Measurements from ENCODE around the gene FNDC3B. TPM values are rescaled to one million over a fixed set of nuclear protein-coding genes. Genes with fewer than 3 reads are reported as not detected.

The FNDC3B gene
- total and polyA plus RNA-seq, 9 of the 15 experiments (the other 6 are each of a cell fraction or from before 2014, with no cell fraction given) = 7.0 to 35.8 (median 16.2) TPM

DNA sequence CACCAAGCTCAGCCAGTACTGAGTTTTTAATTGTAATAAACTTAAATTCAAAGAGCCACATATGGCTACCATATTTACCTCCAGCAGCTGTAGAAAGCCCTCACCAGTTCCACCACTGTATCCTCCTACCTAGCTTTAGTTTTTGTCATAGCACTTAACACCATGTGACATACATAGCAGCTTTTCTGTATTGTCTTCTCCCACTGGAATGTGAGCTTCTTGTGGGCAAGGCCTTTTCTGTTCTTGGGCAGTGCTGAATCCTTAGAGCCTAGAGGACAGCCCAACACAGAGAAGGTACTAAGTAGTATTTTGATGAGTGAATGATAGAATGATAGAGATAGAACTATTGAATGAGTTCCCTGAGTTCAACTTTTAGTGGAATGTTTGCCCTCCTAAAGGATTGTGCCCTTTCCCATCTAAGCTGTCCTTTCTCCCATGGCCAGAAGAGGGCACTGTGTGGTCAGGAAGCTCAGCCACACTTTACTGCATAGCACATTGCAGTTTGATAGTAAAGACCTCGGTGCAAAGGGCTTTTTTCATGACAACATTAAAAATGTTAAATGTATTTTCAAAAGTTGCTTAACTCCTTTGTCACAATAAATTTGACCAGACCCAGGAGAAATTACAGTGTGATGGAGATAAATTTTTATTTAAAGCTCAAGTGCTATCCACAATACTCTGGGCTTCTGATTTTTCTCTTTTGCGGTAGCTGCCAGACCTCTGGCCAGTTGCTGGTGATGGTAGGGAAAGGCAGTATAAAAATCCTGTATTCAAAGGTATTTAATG lies 293.1 kb downstream of the FNDC3B start (continued):
- TF ChIP-seq CAMTA2 (CRISPR knock-in tag; conservative IDR thresholded peaks at IDR 0.05) (no peak), ADNP (tag; IDR thresholded peaks at IDR 0.05) (no peak), CHCHD3 (CRISPR knock-in tag; IDR thresholded peaks at IDR 0.05) (no peak), SP2 (IDR thresholded peaks at IDR 0.05; ENCODE audit: extremely low read depth, low read depth, low read length, poor library complexity, severe bottlenecking) (no peak), KLF16 (IDR thresholded peaks at IDR 0.05) (0 out of 2 replicates have a peak, but pooled peaks have one; percentile 7)
- TF ChIP-seq, protein P1, sequence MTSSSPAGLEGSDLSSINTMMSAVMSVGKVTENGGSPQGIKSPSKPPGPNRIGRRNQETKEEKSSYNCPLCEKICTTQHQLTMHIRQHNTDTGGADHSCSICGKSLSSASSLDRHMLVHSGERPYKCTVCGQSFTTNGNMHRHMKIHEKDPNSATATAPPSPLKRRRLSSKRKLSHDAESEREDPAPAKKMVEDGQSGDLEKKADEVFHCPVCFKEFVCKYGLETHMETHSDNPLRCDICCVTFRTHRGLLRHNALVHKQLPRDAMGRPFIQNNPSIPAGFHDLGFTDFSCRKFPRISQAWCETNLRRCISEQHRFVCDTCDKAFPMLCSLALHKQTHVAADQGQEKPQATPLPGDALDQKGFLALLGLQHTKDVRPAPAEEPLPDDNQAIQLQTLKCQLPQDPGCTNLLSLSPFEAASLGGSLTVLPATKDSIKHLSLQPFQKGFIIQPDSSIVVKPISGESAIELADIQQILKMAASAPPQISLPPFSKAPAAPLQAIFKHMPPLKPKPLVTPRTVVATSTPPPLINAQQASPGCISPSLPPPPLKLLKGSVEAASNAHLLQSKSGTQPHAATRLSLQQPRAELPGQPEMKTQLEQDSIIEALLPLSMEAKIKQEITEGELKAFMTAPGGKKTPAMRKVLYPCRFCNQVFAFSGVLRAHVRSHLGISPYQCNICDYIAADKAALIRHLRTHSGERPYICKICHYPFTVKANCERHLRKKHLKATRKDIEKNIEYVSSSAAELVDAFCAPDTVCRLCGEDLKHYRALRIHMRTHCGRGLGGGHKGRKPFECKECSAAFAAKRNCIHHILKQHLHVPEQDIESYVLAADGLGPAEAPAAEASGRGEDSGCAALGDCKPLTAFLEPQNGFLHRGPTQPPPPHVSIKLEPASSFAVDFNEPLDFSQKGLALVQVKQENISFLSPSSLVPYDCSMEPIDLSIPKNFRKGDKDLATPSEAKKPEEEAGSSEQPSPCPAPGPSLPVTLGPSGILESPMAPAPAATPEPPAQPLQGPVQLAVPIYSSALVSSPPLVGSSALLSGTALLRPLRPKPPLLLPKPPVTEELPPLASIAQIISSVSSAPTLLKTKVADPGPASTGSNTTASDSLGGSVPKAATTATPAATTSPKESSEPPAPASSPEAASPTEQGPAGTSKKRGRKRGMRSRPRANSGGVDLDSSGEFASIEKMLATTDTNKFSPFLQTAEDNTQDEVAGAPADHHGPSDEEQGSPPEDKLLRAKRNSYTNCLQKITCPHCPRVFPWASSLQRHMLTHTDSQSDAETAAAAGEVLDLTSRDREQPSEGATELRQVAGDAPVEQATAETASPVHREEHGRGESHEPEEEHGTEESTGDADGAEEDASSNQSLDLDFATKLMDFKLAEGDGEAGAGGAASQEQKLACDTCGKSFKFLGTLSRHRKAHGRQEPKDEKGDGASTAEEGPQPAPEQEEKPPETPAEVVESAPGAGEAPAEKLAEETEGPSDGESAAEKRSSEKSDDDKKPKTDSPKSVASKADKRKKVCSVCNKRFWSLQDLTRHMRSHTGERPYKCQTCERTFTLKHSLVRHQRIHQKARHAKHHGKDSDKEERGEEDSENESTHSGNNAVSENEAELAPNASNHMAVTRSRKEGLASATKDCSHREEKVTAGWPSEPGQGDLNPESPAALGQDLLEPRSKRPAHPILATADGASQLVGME (CRISPR knock-in tag; IDR thresholded peaks at IDR 0.05) = no peak
- TF ChIP-seq, protein P2, sequence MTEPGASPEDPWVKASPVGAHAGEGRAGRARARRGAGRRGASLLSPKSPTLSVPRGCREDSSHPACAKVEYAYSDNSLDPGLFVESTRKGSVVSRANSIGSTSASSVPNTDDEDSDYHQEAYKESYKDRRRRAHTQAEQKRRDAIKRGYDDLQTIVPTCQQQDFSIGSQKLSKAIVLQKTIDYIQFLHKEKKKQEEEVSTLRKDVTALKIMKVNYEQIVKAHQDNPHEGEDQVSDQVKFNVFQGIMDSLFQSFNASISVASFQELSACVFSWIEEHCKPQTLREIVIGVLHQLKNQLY (CRISPR knock-in tag; conservative IDR thresholded peaks at IDR 0.05) = no peak
- TF ChIP-seq, protein P3, sequence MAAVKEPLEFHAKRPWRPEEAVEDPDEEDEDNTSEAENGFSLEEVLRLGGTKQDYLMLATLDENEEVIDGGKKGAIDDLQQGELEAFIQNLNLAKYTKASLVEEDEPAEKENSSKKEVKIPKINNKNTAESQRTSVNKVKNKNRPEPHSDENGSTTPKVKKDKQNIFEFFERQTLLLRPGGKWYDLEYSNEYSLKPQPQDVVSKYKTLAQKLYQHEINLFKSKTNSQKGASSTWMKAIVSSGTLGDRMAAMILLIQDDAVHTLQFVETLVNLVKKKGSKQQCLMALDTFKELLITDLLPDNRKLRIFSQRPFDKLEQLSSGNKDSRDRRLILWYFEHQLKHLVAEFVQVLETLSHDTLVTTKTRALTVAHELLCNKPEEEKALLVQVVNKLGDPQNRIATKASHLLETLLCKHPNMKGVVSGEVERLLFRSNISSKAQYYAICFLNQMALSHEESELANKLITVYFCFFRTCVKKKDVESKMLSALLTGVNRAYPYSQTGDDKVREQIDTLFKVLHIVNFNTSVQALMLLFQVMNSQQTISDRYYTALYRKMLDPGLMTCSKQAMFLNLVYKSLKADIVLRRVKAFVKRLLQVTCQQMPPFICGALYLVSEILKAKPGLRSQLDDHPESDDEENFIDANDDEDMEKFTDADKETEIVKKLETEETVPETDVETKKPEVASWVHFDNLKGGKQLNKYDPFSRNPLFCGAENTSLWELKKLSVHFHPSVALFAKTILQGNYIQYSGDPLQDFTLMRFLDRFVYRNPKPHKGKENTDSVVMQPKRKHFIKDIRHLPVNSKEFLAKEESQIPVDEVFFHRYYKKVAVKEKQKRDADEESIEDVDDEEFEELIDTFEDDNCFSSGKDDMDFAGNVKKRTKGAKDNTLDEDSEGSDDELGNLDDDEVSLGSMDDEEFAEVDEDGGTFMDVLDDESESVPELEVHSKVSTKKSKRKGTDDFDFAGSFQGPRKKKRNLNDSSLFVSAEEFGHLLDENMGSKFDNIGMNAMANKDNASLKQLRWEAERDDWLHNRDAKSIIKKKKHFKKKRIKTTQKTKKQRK (IDR thresholded peaks at IDR 0.05; ENCODE audit: borderline replicate concordance, low read depth, low read length) = no peak
- TF ChIP-seq, protein P4, sequence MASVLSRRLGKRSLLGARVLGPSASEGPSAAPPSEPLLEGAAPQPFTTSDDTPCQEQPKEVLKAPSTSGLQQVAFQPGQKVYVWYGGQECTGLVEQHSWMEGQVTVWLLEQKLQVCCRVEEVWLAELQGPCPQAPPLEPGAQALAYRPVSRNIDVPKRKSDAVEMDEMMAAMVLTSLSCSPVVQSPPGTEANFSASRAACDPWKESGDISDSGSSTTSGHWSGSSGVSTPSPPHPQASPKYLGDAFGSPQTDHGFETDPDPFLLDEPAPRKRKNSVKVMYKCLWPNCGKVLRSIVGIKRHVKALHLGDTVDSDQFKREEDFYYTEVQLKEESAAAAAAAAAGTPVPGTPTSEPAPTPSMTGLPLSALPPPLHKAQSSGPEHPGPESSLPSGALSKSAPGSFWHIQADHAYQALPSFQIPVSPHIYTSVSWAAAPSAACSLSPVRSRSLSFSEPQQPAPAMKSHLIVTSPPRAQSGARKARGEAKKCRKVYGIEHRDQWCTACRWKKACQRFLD (CRISPR knock-in tag; IDR thresholded peaks at IDR 0.05) = no peak
- TF ChIP-seq, protein P5, sequence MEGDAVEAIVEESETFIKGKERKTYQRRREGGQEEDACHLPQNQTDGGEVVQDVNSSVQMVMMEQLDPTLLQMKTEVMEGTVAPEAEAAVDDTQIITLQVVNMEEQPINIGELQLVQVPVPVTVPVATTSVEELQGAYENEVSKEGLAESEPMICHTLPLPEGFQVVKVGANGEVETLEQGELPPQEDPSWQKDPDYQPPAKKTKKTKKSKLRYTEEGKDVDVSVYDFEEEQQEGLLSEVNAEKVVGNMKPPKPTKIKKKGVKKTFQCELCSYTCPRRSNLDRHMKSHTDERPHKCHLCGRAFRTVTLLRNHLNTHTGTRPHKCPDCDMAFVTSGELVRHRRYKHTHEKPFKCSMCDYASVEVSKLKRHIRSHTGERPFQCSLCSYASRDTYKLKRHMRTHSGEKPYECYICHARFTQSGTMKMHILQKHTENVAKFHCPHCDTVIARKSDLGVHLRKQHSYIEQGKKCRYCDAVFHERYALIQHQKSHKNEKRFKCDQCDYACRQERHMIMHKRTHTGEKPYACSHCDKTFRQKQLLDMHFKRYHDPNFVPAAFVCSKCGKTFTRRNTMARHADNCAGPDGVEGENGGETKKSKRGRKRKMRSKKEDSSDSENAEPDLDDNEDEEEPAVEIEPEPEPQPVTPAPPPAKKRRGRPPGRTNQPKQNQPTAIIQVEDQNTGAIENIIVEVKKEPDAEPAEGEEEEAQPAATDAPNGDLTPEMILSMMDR (IDR thresholded peaks at IDR 0.05 in 2 of 3, conservative IDR thresholded peaks at IDR 0.05 in 1 of 3; ENCODE audit: insufficient read depth in 2 of 3, low read depth in 1 of 3, low read length in 3 of 3) = peak; percentile 75 to 85 (median 77)
